T-helper 22 cell (primary cell): ENCODE data around the gene PHGDH.

Source experiments
- DNase-seq: peaks from one replicate; pipeline ENCODE4 v3.0.0-alpha.2; 2020; ENCODE audit warnings: low read depth

The PHGDH gene

GRCh38 chr1:119732465-119733168 lies 20.9 kb downstream of the PHGDH start:
- no peak for DNase-seq

- no peak for DNase-seq
Measured at GRCh38 chr1:119733754-119734153, 22.0 kb downstream of the PHGDH start.

GRCh38 chr1:119735217-119735616 lies 23.5 kb downstream of the PHGDH start:
- no peak for DNase-seq

- DNase-seq, result no peak
Measured at GRCh38 chr1:119736649-119737039, 24.9 kb downstream of the PHGDH start.

- no peak for DNase-seq
Measured at GRCh38 chr1:119737040-119737682, 25.4 kb downstream of the PHGDH start.

- DNase-seq, result no peak
Measured at GRCh38 chr1:119738100-119738720, 26.5 kb downstream of the PHGDH start.

GRCh38 chr1:119739150-119739549 lies 27.4 kb downstream of the PHGDH start:
- no peak for DNase-seq

GRCh38 chr1:119740261-119740660 lies 28.5 kb downstream of the PHGDH start:
- DNase-seq, result no peak

GRCh38 chr1:119740896-119741780 lies 29.4 kb downstream of the PHGDH start:
- DNase-seq, result no peak

- DNase-seq, result no peak
Measured at GRCh38 chr1:119742202-119742601, 30.5 kb downstream of the PHGDH start.

GRCh38 chr1:119742677-119743076 lies 30.9 kb downstream of the PHGDH start:
- DNase-seq, result no peak

- DNase-seq, result no peak
Measured at GRCh38 chr1:119743308-119743707, 31.6 kb downstream of the PHGDH start.

GRCh38 chr1:119743776-119744597 lies 32.3 kb downstream of the PHGDH start:
- no peak for DNase-seq

- DNase-seq, result no peak
Measured at GRCh38 chr1:119744598-119744942, 32.8 kb downstream of the PHGDH start.

- no peak for DNase-seq
Measured at GRCh38 chr1:119745034-119745433, 33.3 kb downstream of the PHGDH start.

- DNase-seq, result no peak
Measured at GRCh38 chr1:119747451-119747850, 35.7 kb downstream of the PHGDH start.

GRCh38 chr1:119748040-119748439 lies 36.3 kb downstream of the PHGDH start:
- DNase-seq, result no peak

GRCh38 chr1:119752592-119752991 lies 40.9 kb downstream of the PHGDH start:
- DNase-seq, result no peak

GRCh38 chr1:119758584-119758983 lies 46.9 kb downstream of the PHGDH start:
- no peak for DNase-seq

- DNase-seq, result no peak
Measured at GRCh38 chr1:119762409-119762808, 50.7 kb downstream of the PHGDH start.

GRCh38 chr1:119762953-119763352 lies 51.2 kb downstream of the PHGDH start:
- no peak for DNase-seq

GRCh38 chr1:119764220-119764619 lies 52.5 kb downstream of the PHGDH start:
- no peak for DNase-seq
